ENCODE data around the gene GLIS1.

The GLIS1 gene

DNA sequence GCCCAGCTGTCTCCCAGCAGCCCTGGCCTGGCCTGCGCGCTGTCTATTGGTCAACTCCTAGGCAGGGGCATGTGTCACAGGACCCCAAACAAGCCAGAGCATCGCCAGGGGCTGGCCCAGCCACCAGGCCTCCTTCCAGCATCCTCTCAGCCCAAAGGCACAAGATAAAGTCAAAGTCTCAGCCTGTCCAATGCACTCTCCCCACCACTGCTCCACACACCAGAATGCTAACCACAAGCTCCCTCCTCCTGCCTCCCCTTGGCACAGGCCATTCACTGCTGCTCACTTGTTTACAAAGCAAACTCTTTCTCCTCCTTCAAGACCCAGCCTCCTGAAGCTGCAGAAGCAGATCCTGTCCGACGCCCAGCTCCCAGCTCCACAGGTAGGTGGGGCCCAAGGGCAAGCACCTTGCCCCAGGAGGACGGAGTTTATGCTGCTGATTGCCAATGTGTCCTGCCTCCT, 146.4 kb downstream of the GLIS1 start:
- no peak overlapping the region for H3K27ac ChIP-seq (ENCODE audit: low read length)
- no peaks in the 10 kb centered on the region for H3K36me3 ChIP-seq (ENCODE audit: insufficient read depth, low read length)
- H4K20me1 ChIP-seq (ENCODE audit: insufficient read depth, low read length) = 0 out of 2 replicates have a peak, but pooled peaks cover 4% of the 10 kb centered on the region
- no peak overlapping the region for H3K4me2 ChIP-seq (ENCODE audit: insufficient read depth, low read length)
- H3K4me1 ChIP-seq (ENCODE audit: insufficient read depth, low read length) = no peaks in the 10 kb centered on the region
- 0 out of 3 replicates have a peak, but pooled peaks have one; percentile 47 for ATAC-seq (ENCODE audit: insufficient read depth, low read depth)
- no peaks in the 10 kb centered on the region for H3K79me2 ChIP-seq (ENCODE audit: insufficient read depth, low read length)
- DNase-seq = no peak
- H3K27me3 ChIP-seq (ENCODE audit: insufficient read depth, low read length, poor library complexity) = no peaks in the 10 kb centered on the region
- TF ChIP-seq, protein P1, sequence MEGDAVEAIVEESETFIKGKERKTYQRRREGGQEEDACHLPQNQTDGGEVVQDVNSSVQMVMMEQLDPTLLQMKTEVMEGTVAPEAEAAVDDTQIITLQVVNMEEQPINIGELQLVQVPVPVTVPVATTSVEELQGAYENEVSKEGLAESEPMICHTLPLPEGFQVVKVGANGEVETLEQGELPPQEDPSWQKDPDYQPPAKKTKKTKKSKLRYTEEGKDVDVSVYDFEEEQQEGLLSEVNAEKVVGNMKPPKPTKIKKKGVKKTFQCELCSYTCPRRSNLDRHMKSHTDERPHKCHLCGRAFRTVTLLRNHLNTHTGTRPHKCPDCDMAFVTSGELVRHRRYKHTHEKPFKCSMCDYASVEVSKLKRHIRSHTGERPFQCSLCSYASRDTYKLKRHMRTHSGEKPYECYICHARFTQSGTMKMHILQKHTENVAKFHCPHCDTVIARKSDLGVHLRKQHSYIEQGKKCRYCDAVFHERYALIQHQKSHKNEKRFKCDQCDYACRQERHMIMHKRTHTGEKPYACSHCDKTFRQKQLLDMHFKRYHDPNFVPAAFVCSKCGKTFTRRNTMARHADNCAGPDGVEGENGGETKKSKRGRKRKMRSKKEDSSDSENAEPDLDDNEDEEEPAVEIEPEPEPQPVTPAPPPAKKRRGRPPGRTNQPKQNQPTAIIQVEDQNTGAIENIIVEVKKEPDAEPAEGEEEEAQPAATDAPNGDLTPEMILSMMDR (IDR thresholded peaks at IDR 0.05; ENCODE audit: borderline replicate concordance, extremely low read depth, low read length, poor library complexity, severe bottlenecking) = peak; percentile 34
- no peak for TF ChIP-seq EZH2 (IDR thresholded peaks at IDR 0.05; ENCODE audit: borderline replicate concordance, low read depth, low read length, severe bottlenecking)
- no peaks in the 10 kb centered on the region for H3K9me3 ChIP-seq (ENCODE audit: insufficient read depth, low read length, severe bottlenecking)
- no peak overlapping the region for H3K9ac ChIP-seq (ENCODE audit: low read depth, low read length)
- H2AFZ ChIP-seq (ENCODE audit: low read depth, low read length) = no peak overlapping the region
- H3K4me3 ChIP-seq (ENCODE audit: low read depth in 1 of 2, low read length in 2 of 2) = no peak overlapping the region

DNA sequence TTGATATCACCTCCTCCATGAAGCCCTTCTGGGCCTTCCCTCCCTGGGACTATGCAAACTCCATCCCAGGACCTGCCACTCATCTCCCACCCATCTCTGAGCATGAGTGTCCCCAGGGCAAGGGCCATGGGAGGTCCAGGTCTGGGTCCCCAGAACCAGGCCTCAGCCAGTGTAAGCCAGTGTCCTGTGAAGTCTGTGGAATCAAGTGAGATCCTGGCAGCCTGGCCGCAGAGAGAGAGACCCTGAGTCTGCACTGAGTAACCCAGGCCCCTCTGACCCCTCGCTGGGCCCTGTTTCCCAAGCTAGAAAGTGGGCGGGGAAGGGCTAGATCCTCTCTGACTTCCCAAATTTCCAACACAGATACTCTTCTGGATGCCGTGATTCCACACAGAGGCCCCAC, 147.0 kb downstream of the GLIS1 start:
- Histone ChIP-seq H4K20me1 (ENCODE audit: insufficient read depth, low read length) (0 out of 2 replicates have a peak, but pooled peaks cover 4% of the 10 kb centered on the region), H3K4me1 (ENCODE audit: insufficient read depth, low read length) (no peaks in the 10 kb centered on the region), H3K4me3 (ENCODE audit: low read depth in 1 of 2, low read length in 2 of 2) (no peak overlapping the region), H3K9me3 (ENCODE audit: insufficient read depth, low read length, severe bottlenecking) (no peaks in the 10 kb centered on the region), H3K79me2 (ENCODE audit: insufficient read depth, low read length) (no peaks in the 10 kb centered on the region), H3K4me2 (ENCODE audit: insufficient read depth, low read length) (no peak overlapping the region), H3K36me3 (ENCODE audit: insufficient read depth, low read length) (no peaks in the 10 kb centered on the region), H3K27me3 (ENCODE audit: insufficient read depth, low read length, poor library complexity) (no peaks in the 10 kb centered on the region), H3K9ac (ENCODE audit: low read depth, low read length) (no peak overlapping the region), H2AFZ (ENCODE audit: low read depth, low read length) (no peak overlapping the region), H3K27ac (ENCODE audit: low read length) (no peak overlapping the region)
- no peak for ATAC-seq (ENCODE audit: insufficient read depth, low read depth)
- TF ChIP-seq, protein P1 (IDR thresholded peaks at IDR 0.05; ENCODE audit: borderline replicate concordance, extremely low read depth, low read length, poor library complexity, severe bottlenecking) = no peak
- TF ChIP-seq EZH2 (IDR thresholded peaks at IDR 0.05; ENCODE audit: borderline replicate concordance, low read depth, low read length, severe bottlenecking) = no peak
- no peak for DNase-seq

DNA sequence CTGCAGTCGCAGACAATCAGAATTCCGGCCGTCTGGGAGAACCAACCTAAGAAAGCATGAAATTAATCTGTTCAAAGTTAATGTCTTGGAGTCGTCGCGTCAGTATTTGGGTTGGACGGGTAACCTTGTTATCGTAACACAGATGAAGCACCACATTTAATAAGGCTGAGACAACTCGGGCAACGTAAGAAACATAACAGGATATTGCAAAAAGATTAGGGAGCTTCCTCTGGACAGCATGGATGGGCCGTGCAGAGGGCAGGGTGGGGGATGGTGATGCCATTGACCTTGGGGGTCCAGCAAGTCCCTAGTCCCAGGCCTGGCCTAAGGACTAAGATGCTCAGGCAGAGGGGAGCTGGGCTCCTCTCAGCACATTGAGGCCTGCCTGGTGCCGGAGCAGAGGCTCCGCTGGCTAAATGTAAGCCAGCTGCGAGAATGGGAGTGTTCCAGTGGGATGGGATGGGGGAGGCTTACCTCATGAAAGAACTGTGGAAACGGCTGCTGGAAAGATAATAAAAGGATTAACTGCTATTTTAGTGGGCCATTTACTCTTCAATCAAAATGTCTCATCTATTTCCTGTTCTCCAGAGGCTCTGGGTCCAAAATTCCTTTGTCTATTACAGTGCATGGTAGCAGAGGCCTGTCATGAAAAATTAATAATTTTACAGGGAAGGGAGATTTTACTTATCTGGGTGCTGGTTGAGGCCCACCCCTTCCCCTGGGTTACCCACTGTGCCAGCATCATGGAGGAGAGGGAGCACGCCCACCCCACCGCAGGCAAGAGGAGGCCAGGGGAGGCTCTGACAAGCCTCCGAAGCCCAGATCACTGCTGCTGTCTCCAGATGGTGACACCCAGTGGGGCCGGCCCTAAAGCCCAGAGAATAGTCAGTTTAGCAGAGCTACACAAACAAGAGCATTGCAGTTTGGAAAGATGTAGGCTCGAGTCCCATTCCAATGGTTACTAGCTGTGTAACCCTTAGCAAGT, 148.1 kb downstream of the GLIS1 start:
- 0 out of 2 replicates have a peak, but pooled peaks cover 4% of the 10 kb centered on the region for H4K20me1 ChIP-seq (ENCODE audit: insufficient read depth, low read length)
- ATAC-seq (ENCODE audit: insufficient read depth, low read depth) (no peak), DNase-seq (no peak)
- H3K36me3 ChIP-seq (ENCODE audit: insufficient read depth, low read length) = no peaks in the 10 kb centered on the region
- no peak overlapping the region for H3K4me2 ChIP-seq (ENCODE audit: insufficient read depth, low read length)
- TF ChIP-seq EZH2 (IDR thresholded peaks at IDR 0.05; ENCODE audit: borderline replicate concordance, low read depth, low read length, severe bottlenecking) = no peak
- TF ChIP-seq, protein P1 (IDR thresholded peaks at IDR 0.05; ENCODE audit: borderline replicate concordance, extremely low read depth, low read length, poor library complexity, severe bottlenecking) = no peak
- no peaks in the 10 kb centered on the region for H3K27me3 ChIP-seq (ENCODE audit: insufficient read depth, low read length, poor library complexity)
- H3K4me1 ChIP-seq (ENCODE audit: insufficient read depth, low read length) = 0 out of 2 replicates have a peak, but pooled peaks cover under 1% of the 10 kb centered on the region
- H3K79me2 ChIP-seq (ENCODE audit: insufficient read depth, low read length) = no peaks in the 10 kb centered on the region
- no peak overlapping the region for H3K9ac ChIP-seq (ENCODE audit: low read depth, low read length)
- H3K9me3 ChIP-seq (ENCODE audit: insufficient read depth, low read length, severe bottlenecking) = no peaks in the 10 kb centered on the region
- no peak overlapping the region for H2AFZ ChIP-seq (ENCODE audit: low read depth, low read length)
- H3K4me3 ChIP-seq (ENCODE audit: low read depth in 1 of 2, low read length in 2 of 2) = no peak overlapping the region
- H3K27ac ChIP-seq (ENCODE audit: low read length) = no peak overlapping the region

Data from DND-41 (cell line).